ENCODE results near the gene KATNB1. TPM values are rescaled to one million over a fixed set of nuclear protein-coding genes. Genes with fewer than 3 reads are reported as not detected.
"Not testable (repeated sequence)": the region's sequence is repeated elsewhere in the genome, so short reads cannot be mapped to it uniquely, and the experiment has no call there.

The KATNB1 gene
- total RNA-seq, 2 experiments from 2014 or later, result 21.0 to 22.3 TPM

DNA sequence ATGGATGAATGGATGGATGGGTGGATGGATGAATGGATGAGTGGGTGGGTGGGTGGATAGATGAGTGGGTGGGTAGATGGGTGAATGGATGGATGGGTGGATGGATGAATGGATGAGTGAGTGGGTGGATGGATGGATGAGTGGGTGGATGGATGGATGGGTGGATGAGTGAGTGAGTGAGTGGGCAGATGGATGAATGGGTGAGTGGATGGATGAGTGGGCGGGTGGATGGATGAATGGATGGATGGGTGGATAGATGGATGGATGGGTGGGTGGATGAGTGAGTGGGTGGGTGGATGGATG is 6.4 kb upstream of the KATNB1 start:
- no peak overlapping the region for H3K27ac Mint-ChIP-seq
- CTCF ChIA-PET, result no interaction called here
- POLR2A ChIA-PET, result no interaction called here
- no peak overlapping the region for H3K4me3 Mint-ChIP-seq
- ATAC-seq (ENCODE audit: poor library complexity) (no peak), DNase-seq (no peak)
- Histone ChIP-seq H3K4me1 (ENCODE audit: insufficient read depth, low read length) (peaks cover under 1% of the 10 kb centered on the region), H3K4me3 (ENCODE audit: low read length) (no peak overlapping the region), H3K27ac (ENCODE audit: low read depth in 1 of 2, low read length in 2 of 2) (no peak overlapping the region), H3K27me3 (ENCODE audit: control insufficient read depth in 1 of 2, insufficient read depth in 2 of 2, low read length in 2 of 2) (no peaks in the 10 kb centered on the region), H3K36me3 (ENCODE audit: insufficient read depth, low read length) (no peaks in the 10 kb centered on the region), H3K9me3 (ENCODE audit: control insufficient read depth in 1 of 2, insufficient read depth in 1 of 2, low read length in 2 of 2) (no peaks in the 10 kb centered on the region)
- no peak for TF ChIP-seq CTCF (IDR thresholded peaks at IDR 0.05)
- peaks cover 6% of the 10 kb centered on the region for H3K9me3 Mint-ChIP-seq
- no peaks in the 10 kb centered on the region for H3K4me1 Mint-ChIP-seq (ENCODE audit: low read depth)
- H3K27me3 Mint-ChIP-seq, result no peaks in the 10 kb centered on the region
- no peaks in the 10 kb centered on the region for H3K36me3 Mint-ChIP-seq (ENCODE audit: low read depth)
- intact Hi-C loops (cut with DNase I, micrococcal nuclease), result no loop called here

DNA sequence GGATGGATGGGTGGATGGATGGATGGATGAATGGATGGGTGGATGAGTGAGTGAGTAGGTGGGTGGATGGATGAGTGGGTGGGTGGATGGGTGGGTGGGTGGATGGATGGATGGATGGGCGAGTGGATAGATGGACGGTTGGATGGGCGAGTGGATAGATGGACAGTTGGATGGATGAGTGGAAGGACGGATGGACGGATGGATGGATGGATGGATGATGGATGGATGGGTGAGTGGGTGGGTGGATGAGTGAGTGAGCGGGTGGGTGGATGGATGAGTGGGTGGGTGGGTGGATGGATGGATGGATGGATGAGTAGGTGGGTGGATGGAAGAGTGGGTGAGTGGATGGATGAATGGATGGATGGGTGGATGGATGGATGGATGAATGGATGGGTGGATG is 5.7 kb upstream of the KATNB1 start:
- H3K9me3 ChIP-seq (ENCODE audit: control insufficient read depth in 1 of 2, insufficient read depth in 1 of 2, low read length in 2 of 2); H3K4me3 Mint-ChIP-seq; DNase-seq; H3K27ac ChIP-seq (ENCODE audit: low read depth in 1 of 2, low read length in 2 of 2); H3K27ac Mint-ChIP-seq; ATAC-seq (ENCODE audit: poor library complexity); H3K27me3 ChIP-seq (ENCODE audit: control insufficient read depth in 1 of 2, insufficient read depth in 2 of 2, low read length in 2 of 2); H3K9me3 Mint-ChIP-seq; H3K36me3 Mint-ChIP-seq (ENCODE audit: low read depth); POLR2A ChIA-PET; CTCF ChIA-PET; H3K27me3 Mint-ChIP-seq; H3K36me3 ChIP-seq (ENCODE audit: insufficient read depth, low read length); H3K4me1 Mint-ChIP-seq (ENCODE audit: low read depth); H3K4me1 ChIP-seq (ENCODE audit: insufficient read depth, low read length); H3K4me3 ChIP-seq (ENCODE audit: low read length): not testable (repeated sequence)
- intact Hi-C loops (cut with DNase I, micrococcal nuclease), result loop anchor here (5.0 to 10.0 kb wide), 7 partner anchors 138 to 905 kb away; partner anchors contain the start of genes CFAP20 (in 1 of the 2), CIAPIN1 (in 1 of the 2), COQ9 (in 1 of the 2) and CSNK2A2 (in 1 of the 2)

- Mint-ChIP-seq H3K36me3 (ENCODE audit: low read depth) (peaks cover 12% of the 10 kb centered on the region), H3K4me3 (no peak overlapping the region), H3K27ac (no peak overlapping the region), H3K4me1 (ENCODE audit: low read depth) (peaks cover 15% of the 10 kb centered on the region), H3K27me3 (no peaks in the 10 kb centered on the region), H3K9me3 (peaks cover 6% of the 10 kb centered on the region)
- ATAC-seq (ENCODE audit: poor library complexity) (no peak), DNase-seq (no peak)
- ChIA-PET CTCF (no interaction called here), POLR2A (no interaction called here)
- no peaks in the 10 kb centered on the region for H3K9me3 ChIP-seq (ENCODE audit: control insufficient read depth in 1 of 2, insufficient read depth in 1 of 2, low read length in 2 of 2)
- H3K36me3 ChIP-seq (ENCODE audit: insufficient read depth, low read length), result no peaks in the 10 kb centered on the region
- no peak overlapping the region for H3K4me3 ChIP-seq (ENCODE audit: low read length)
- no peak for TF ChIP-seq CTCF (IDR thresholded peaks at IDR 0.05)
- H3K27ac ChIP-seq (ENCODE audit: low read depth in 1 of 2, low read length in 2 of 2), result no peak overlapping the region
- H3K27me3 ChIP-seq (ENCODE audit: control insufficient read depth in 1 of 2, insufficient read depth in 2 of 2, low read length in 2 of 2), result no peaks in the 10 kb centered on the region
- intact Hi-C loops (cut with DNase I, micrococcal nuclease), result loop anchor here (5.0 to 10.0 kb wide), 7 partner anchors 139 to 904 kb away; partner anchors contain the start of genes CFAP20 (in 1 of the 2), CIAPIN1 (in 1 of the 2), COQ9 (in 1 of the 2) and CSNK2A2 (in 1 of the 2)
- peaks cover 11% of the 10 kb centered on the region for H3K4me1 ChIP-seq (ENCODE audit: insufficient read depth, low read length)
Observed at GRCh38 chr16:57730771-57731730, 4.5 kb upstream of the KATNB1 start.

All from CD4-positive, alpha-beta T cell (primary cell).